Measurements from ENCODE around the gene POU3F3.

DNA sequence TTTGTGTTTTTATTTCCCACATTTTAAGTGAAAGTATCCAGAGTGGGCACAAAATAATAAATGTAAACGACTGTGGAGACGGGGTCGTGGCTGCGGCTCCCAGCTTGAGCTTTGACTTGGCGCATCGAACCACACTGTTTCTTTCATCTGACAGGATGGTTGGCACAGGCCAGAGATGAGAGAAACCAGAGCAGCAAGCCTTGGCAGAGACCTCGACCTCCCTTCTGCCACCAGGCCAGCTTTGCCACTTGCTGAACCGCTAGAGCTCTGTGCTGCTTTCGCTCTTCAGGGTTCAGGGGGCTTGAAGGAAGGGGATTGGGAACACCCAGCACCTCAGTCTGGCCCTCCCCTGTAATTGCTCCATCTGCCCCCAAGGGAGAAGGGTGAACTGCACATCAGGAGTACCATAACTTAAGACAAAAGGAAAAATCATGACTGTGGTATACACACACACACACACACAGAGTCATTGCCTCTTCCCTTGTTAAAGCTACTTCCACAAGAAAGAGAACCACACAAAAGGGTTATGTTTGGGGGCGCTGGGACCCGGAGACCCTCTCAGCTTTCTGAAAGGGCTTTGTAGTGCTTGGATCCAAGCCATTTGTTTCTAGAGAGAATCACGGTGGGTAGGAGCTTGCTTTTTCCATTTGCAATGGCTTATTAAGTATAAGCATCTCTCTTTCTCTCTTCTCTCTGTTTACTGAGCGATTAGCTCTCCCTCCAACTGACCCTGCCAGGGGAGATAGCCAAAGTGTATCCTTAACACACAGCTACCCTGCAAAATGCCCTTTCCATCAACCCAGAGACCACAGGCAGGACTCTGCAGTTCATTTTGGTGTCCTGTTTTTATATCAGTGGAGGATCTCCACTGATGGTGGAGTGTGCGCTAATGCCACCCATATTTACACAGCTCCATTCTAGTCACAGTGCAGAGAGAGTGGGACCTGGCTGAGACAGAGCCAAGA, 23.0 kb downstream of the POU3F3 start:
- TF ChIP-seq, protein P1, sequence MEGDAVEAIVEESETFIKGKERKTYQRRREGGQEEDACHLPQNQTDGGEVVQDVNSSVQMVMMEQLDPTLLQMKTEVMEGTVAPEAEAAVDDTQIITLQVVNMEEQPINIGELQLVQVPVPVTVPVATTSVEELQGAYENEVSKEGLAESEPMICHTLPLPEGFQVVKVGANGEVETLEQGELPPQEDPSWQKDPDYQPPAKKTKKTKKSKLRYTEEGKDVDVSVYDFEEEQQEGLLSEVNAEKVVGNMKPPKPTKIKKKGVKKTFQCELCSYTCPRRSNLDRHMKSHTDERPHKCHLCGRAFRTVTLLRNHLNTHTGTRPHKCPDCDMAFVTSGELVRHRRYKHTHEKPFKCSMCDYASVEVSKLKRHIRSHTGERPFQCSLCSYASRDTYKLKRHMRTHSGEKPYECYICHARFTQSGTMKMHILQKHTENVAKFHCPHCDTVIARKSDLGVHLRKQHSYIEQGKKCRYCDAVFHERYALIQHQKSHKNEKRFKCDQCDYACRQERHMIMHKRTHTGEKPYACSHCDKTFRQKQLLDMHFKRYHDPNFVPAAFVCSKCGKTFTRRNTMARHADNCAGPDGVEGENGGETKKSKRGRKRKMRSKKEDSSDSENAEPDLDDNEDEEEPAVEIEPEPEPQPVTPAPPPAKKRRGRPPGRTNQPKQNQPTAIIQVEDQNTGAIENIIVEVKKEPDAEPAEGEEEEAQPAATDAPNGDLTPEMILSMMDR (conservative IDR thresholded peaks at IDR 0.05; ENCODE audit: low read length): no peak
- TF ChIP-seq EZH2phosphoT487 (IDR thresholded peaks at IDR 0.05; ENCODE audit: borderline replicate concordance, low read depth, low read length): no peak
